ENCODE results near the gene GABARAPL1.
"Not testable (repeated sequence)": the region's sequence is repeated elsewhere in the genome, so short reads cannot be mapped to it uniquely, and the experiment has no call there.

Gene GABARAPL1

DNA sequence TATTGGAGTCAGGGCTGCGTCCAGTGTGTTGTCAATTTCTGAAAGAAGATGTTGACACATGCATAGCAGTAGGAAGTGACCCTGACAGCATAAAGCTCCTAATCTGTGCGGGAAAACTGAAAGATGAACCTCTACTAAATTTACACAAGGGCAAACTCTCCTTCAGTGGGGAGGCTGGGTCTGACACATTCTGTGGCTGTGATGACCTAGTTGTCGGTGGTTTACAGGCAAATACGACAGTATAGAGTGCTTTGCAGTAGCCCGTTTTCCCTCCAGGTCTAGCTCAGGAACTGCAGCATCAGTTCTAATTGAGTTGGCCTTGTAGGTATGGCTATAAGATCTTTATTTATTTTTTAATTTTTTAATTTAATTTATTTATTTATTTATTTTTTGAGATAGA is 14.8 kb upstream of the GABARAPL1 start:
- DNase-seq (ENCODE audit: low read depth in 2 of 2), result no peak

DNA sequence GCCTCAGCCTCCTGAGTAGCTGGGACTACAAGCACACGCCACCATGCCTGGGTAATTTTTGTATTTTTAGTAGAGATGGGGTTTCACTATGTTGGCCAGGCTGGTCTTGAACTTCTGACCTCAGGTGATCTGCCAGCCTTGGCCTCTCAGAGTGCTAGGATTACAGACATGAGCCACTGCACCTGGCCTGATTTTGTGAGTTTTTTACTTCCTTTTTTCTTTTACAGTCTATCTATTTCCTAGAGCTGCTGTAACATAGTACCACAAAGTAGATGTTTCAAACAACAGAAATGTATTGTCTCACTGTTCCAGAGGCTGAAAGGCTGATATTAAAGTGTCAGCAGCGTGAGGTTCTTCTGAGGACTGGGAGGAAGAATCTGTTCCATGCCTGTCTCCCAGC is 8.2 kb upstream of the GABARAPL1 start:
- not testable (repeated sequence) for DNase-seq (ENCODE audit: low read depth in 2 of 2)

GRCh38 chr12:10205220-10205807 is 7.4 kb upstream of the GABARAPL1 start:
- DNase-seq (ENCODE audit: low read depth in 2 of 2), result no peak

DNA sequence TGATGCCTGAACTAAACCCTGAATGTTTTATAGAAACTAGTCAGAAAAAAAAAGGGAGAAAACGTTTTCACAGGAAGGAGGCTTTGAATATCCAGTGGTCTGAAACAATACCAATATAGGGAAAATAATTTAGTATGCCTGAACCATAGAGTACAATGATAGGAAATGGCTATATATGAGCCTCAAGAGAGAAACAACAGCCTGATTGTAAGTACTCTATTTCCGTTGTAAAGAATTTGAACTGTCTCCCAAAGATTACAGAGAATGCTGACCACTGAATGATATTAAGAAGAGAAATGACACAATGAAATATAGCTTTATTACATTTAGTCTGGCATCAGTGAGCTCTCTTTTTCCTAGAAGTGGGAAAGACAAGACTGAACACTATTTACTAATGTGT is 5.5 kb upstream of the GABARAPL1 start:
- DNase-seq (ENCODE audit: low read depth in 2 of 2), result no peak

DNA sequence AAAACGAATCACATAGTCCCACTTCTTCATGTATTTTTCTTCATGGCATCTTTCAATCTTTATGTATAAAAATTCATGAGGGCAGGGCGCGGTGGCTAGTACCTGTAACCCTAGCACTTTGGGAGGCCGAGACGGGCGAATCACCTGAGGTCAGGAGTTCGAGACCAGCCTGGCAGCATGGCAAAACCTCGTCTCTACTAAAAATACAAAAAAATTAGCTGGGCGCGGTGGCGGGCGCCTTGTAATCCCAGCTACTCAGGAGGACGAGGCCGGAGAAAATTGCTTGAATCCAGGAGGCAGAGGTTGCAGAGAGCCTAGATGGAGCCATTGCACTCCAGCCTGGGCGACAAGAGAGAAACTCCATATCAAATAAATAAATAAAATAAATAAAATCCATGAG is 2.5 kb upstream of the GABARAPL1 start:
- DNase-seq (ENCODE audit: low read depth in 2 of 2), result no peak

GRCh38 chr12:10211101-10211939 is 1.4 kb upstream of the GABARAPL1 start:
- DNase-seq (ENCODE audit: low read depth in 2 of 2), result no peak

DNA sequence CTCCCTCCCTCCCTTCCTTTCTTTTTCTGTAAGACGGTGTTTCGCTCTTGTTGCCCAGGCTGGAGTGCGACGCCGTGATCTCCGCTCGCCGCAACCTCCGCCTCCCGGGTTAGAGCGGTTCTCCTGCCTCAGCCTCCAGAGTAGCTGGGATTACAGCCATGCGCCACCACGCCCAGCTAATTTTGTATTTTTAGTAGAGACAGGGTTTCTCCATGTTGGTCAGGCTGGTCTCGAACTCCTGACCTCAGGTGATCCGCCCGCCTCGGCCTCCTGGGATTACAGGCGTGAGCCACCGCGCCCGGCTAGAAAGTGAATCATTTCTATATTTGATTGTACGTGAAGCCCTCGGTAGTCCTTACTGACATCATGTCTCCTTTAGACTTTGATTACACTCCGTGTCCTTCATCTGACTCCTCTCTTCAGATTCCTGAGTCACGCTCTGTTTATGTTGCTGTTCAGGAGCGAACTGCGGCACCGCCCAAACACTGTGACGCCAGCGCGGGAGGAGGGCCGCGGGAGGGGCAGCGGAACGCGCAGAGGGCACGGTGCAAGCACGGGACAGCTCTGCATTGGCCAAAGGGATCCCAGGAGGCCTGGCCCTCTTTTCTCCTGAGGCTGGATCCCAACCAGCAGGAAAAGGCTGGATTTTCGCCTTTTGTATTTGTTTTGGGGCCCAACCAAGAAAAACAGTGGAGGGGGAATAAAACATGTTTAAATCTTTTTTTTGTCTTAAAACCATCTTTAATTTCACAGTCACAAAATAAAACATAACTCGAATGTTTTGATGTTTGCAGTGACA is 538 bp upstream of the GABARAPL1 start:
- peak; percentile 67 to 84 for DNase-seq (ENCODE audit: low read depth in 2 of 2)

DNA sequence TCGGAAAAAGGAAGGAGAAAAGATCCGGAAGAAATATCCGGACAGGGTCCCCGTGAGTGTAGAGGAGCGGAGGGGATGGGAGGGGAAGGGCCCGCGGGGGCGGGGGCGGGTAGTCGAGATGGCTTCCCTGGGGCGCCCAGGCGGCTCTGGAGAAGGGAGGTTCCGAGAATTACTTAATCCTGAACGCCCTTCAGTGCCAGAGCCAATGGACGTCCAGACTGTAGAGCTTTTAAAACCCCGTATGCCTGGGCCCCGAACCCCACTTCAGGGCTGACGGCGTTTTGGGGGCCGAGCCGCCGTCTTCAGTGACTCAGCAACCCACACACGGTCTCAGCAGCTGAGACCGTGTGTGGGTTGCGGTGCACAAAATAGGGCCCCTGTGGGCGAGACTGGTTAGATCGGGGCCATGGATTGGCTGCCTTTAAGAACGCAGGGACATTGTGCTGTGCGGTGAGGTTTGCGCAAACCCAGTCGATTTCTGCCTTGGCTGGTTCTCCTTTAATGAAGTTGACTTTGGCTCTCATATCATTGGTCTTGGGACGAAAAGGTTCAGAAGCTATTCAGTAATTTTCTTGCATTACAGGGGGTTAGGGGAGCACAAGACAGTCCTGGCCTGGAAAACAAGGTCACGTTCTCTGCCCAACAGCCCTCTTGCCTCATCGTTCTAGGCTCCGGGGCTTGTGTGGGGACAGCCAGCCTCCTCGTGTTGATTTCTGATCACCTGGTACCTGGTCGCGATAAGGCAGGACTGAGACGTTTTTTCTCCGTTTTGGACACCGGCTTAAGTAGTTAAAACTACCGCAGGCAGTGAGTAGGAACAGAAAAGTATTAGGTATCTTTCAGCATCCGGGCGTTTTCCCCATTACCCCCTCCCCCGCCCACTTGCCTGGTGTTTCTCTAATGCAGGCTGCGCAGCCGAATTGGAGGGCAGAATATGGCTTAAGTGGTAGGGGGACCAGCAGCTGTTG is 775 bp downstream of the GABARAPL1 start:
- peak; percentile 65 to 74 for DNase-seq (ENCODE audit: low read depth in 2 of 2)

- DNase-seq (ENCODE audit: low read depth in 2 of 2), result no peak
These were observed 1.6 kb downstream of the GABARAPL1 start for GRCh38 chr12:10214136-10214894.

- DNase-seq (ENCODE audit: low read depth in 2 of 2), result no peak
These were observed 2.2 kb downstream of the GABARAPL1 start for GRCh38 chr12:10214895-10215267.

DNA sequence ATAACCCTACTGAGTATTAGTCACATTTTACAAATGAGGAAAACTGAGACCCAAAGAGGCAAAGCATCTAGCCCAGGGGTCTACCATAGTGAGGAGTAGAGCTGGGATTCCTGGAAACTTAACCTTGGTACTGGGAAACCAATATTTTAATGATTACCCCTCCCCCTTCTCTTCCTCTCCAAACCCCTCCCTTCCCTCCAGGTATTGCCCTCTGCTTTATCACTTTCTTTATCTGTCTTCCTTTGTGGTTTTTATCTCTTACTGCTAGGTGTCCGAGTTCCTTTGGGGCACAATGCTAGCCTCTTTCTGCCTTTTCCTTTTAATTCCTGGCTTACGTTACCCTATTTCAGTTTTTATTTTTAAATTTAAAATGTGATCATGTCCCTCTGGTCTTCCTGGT is 2.8 kb downstream of the GABARAPL1 start:
- DNase-seq (ENCODE audit: low read depth in 2 of 2), result no peak

DNA sequence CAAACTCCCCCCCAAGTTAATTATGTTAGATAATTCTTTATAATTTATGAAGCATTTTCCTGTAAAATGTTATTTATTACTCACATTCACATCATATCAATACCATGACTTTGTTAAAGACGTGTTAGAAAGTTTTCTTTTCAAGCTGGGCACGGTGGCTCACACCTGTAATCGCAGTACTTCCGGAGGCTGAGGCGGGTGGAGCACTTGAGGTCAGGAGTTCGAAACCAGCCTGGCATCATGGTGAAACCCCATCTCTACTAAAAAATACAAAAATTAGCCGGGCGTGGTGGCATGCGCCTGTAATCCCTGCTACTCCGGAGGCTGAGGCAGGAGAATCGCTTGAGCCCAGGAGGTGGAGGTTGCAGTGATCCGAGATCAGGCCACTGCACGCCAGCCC is 3.3 kb downstream of the GABARAPL1 start:
- not testable (repeated sequence) for DNase-seq (ENCODE audit: low read depth in 2 of 2)

DNA sequence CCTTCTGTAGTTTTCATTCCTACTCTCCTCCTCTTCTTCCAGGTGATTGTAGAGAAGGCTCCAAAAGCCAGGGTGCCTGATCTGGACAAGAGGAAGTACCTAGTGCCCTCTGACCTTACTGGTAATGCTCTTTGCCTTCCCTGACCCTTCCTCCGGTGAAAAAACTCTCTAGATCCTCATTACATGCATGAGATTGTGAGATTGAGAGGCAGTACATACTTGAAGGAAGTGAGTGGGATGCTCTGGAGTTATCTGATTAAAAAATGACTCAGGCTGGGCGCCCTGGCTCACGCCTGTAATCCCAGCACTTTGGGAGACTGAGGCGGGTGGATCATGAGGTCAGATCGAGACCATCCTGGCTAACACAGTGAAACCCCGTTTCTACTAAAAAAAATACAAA is 5.3 kb downstream of the GABARAPL1 start:
- DNase-seq (ENCODE audit: low read depth in 2 of 2), result no peak

DNA sequence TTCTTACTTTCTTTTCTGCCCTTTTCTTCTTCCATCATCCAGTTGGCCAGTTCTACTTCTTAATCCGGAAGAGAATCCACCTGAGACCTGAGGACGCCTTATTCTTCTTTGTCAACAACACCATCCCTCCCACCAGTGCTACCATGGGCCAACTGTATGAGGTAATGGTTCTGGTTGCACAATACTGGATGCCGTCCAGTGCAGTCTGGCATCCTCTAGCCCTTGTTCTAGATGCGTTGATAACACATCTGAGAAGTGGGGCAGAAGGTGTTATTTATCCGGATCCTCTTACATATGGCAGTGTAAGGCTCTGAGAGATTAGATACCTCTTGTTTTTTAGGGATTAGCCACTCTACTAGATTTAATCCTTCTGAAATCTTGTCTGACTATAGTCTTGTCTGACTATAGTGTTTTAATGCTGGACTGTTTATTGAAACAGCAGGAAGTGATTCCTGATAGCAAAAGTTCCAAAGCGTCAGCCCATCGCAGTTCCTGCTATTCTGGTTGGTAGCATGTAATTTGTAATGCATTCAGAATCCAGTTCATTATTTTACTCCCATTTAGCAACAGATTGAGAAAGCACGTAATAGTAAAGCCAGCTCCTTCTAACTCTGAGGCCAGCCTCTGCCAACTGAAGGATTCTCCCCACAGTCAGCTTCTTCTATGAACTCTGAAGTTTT is 7.9 kb downstream of the GABARAPL1 start:
- no peak for DNase-seq (ENCODE audit: low read depth in 2 of 2)

DNA sequence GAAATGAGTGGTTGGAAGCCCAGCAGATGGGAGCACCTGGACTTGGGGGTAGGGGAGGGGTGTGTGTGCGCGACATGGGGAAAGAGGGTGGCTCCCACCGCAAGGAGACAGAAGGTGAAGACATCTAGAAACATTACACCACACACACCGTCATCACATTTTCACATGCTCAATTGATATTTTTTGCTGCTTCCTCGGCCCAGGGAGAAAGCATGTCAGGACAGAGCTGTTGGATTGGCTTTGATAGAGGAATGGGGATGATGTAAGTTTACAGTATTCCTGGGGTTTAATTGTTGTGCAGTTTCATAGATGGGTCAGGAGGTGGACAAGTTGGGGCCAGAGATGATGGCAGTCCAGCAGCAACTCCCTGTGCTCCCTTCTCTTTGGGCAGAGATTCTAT is 9.2 kb downstream of the GABARAPL1 start:
- DNase-seq (ENCODE audit: low read depth in 2 of 2), result no peak

DNA sequence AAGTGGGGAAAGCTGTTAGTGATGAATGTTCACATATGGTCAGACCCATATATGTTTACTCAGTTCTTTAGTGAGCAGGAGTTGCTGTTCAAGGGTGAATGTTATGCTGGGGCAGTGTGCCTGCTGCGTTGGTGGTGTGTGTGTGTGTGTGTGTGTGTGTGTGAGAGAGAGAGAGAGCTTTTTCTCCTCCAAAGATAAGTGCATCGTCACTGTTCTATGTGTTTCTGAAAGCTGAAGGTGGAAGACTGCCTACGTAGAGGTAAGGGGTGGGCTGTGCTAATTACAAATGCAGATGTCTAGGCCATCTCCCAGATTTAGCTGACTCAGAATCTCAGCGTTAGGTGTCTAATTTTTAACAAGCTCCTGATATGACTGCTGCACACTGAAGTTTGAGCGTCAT is 10.5 kb downstream of the GABARAPL1 start:
- no peak for DNase-seq (ENCODE audit: low read depth in 2 of 2)

- not testable (repeated sequence) for DNase-seq (ENCODE audit: low read depth in 2 of 2)
These were observed 12.7 kb downstream of the GABARAPL1 start for GRCh38 chr12:10225426-10225825.

DNA sequence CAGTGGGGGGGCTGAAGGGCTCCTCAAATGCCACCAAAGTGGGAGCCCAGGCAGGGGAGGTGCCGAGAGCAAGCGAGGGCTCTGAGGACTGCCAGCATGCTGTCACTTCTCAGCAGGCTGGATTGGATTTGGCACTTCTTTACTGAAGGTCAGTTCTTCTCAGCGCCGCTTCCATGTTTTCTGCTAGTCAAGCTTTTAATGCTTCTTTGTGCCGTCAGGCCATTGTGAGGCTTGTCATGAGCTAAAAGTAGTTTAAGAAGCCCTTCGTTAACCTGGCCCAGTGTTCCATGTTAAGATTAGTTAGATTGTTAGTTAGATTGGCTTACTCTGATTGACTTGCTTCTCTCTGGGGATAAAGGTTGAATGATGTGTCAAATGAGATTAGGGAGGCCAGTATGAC is 13.4 kb downstream of the GABARAPL1 start:
- no peak for DNase-seq (ENCODE audit: low read depth in 2 of 2)

- DNase-seq (ENCODE audit: low read depth in 2 of 2), result no peak
These were observed 14.1 kb downstream of the GABARAPL1 start for GRCh38 chr12:10226731-10227130.

- no peak for DNase-seq (ENCODE audit: low read depth in 2 of 2)
These were observed 15.0 kb downstream of the GABARAPL1 start for GRCh38 chr12:10227648-10228047.

All from stimulated activated CD8-positive, alpha-beta memory T cell treated with anti-CD3 and anti-CD28 coated beads, Interleukin-2, amount 100 ng/mL, for 48 hours (primary cell).